A204.1 (cell line): ENCODE results near the gene FCN2.

ENCODE experiments used
- FAIRE-seq: peaks from 2 replicates; lab custom pipeline; 2012; peaks lifted over from hg19 to GRCh38; lab: Jason Lieb, UNC

The FCN2 gene

GRCh38 chr9:134933076-134933659 is 52.6 kb downstream of the FCN2 start:
- no peak for FAIRE-seq

- FAIRE-seq, result no peak
These were observed 54.5 kb downstream of the FCN2 start for GRCh38 chr9:134935056-134935640.

- FAIRE-seq, result no peak
These were observed 55.2 kb downstream of the FCN2 start for GRCh38 chr9:134935701-134936345.

- no peak for FAIRE-seq
These were observed 55.9 kb downstream of the FCN2 start for GRCh38 chr9:134936346-134937163.
